Measurements from ENCODE around the gene CNTRL. TPM values are rescaled to one million over a fixed set of nuclear protein-coding genes. Genes with fewer than 3 reads are reported as not detected.

Gene CNTRL
- total RNA-seq, 4 donors from 2014 or later, result 23.4 to 32.7 (median 31.0) TPM

DNA sequence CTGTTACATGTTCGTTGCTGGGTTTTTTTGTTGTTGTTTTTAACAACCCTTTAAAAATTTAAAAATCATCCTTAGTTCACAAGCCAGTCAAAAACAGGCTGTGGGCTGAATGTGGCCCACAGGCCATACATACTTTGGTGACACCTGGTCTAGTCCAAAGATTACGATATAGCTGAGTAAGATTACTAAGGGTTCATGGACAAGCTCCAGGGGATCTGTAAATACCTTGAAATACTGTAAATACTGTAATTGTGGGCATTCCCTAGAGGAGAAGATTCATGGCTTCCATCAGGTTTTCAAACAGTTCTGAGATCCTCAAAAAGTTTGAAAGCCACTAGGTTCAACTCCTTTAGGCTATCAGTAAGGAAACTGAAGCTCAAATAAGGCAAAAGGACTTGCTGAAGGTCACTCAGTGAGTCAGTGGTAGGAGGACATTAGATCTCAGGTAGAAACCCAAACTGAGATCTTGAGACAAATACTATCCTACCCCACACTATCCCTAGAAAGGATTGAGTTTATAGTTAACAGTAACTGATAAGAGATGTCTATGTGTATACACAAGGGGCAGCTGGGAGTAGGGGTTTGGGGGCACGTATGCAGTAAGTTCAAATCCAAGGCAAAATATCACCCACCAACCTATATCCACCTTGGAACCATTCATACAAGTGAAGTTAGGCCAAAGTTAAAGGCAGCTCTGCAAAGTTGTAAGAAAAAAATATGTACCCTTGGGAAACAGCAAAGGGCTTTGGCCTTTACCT is 109.1 kb downstream of the CNTRL start:
- H3K4me3 ChIP-seq, result no peak overlapping the region
- no peaks in the 10 kb centered on the region for H3K9me3 ChIP-seq
- WGBS, 2 donors, result 70 to 72% methylated on average over 3 of the region's 3 CpGs
- no peak overlapping the region for H3K27ac ChIP-seq
- TF ChIP-seq POLR2A (IDR thresholded peaks at IDR 0.05), result no peak
- TF ChIP-seq, protein P1, sequence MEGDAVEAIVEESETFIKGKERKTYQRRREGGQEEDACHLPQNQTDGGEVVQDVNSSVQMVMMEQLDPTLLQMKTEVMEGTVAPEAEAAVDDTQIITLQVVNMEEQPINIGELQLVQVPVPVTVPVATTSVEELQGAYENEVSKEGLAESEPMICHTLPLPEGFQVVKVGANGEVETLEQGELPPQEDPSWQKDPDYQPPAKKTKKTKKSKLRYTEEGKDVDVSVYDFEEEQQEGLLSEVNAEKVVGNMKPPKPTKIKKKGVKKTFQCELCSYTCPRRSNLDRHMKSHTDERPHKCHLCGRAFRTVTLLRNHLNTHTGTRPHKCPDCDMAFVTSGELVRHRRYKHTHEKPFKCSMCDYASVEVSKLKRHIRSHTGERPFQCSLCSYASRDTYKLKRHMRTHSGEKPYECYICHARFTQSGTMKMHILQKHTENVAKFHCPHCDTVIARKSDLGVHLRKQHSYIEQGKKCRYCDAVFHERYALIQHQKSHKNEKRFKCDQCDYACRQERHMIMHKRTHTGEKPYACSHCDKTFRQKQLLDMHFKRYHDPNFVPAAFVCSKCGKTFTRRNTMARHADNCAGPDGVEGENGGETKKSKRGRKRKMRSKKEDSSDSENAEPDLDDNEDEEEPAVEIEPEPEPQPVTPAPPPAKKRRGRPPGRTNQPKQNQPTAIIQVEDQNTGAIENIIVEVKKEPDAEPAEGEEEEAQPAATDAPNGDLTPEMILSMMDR (IDR thresholded peaks at IDR 0.05), result no peak
- peaks cover 0 to 64% (median 10%) of the 10 kb centered on the region in 4 donors for H3K4me1 ChIP-seq
- no peaks in the 10 kb centered on the region for H3K27me3 ChIP-seq
- peaks cover 0 to 39% (median 2%) of the 10 kb centered on the region in 3 donors for H3K36me3 ChIP-seq
- DNase-seq (ENCODE audit: low spot score in 2 of 2), result no peak

DNA sequence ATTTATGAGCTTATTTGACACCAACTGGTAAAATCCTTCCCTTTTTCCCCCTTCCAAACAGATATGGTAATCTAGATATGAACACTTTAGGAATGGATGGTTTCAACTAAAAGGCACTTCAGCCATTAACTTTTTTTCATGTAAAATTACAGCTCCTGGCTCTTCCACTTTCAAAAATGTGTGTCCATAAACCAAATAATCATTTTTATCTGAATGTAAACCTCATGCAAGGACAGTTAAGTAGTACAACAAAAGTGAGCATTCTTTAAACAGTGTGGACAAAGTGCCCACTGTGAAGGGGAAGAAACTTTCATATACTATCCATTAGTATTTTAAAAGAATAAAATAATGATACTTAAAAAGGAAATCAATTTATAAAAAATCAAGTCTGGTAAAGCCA is 109.7 kb downstream of the CNTRL start:
- peaks cover 0 to 34% (median 2%) of the 10 kb centered on the region in 3 donors for H3K36me3 ChIP-seq
- H3K4me1 ChIP-seq, result peaks cover 0 to 68% (median 10%) of the 10 kb centered on the region in 4 donors

DNA sequence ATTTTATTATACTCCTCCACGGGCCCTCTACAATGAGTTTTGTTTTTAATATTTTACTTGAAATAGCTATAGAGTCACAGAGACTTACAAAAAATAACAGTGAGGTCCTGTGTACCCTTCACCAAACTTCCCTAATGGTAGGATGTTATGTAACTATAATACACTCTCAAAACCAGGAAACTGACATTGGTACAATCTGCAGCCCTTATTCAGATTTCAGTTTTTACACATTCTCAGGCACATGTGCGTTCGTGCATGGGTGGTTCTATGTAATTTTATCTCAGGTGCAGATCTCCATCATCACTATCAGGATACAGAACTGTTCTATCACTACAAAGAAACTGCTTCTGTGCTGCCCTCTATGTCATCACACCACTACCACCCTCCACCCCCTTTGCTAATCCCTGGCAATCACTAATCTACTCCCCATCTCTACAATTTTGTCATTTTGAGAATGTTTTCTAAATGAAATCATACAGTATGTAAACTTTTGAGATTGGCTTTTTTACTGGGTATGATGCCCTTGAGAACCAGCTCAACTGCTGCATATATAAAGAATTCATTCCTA is 110.5 kb downstream of the CNTRL start:
- WGBS, 2 donors, result 67 to 73% methylated on average over 3 of the region's 3 CpGs
- Histone ChIP-seq H3K4me3 (no peak overlapping the region), H3K36me3 (peaks cover 0 to 34% (median 2%) of the 10 kb centered on the region in 3 donors), H3K4me1 (peaks cover 0 to 71% (median 10%) of the 10 kb centered on the region in 4 donors), H3K27ac (no peak overlapping the region), H3K9me3 (no peaks in the 10 kb centered on the region), H3K27me3 (no peaks in the 10 kb centered on the region)
- DNase-seq (ENCODE audit: low spot score in 2 of 2), result no peak
- TF ChIP-seq POLR2A (IDR thresholded peaks at IDR 0.05) (no peak), EP300 (IDR thresholded peaks at IDR 0.05) (no peak)
- TF ChIP-seq, protein P1 (IDR thresholded peaks at IDR 0.05), result no peak

More for the DNA sequence above, 109.7 kb downstream of the CNTRL start:
- Histone ChIP-seq H3K9me3 (no peaks in the 10 kb centered on the region), H3K27me3 (no peaks in the 10 kb centered on the region), H3K4me3 (no peak overlapping the region), H3K27ac (no peak overlapping the region)
- no peak for DNase-seq (ENCODE audit: low spot score in 2 of 2)
- TF ChIP-seq, protein P1 (IDR thresholded peaks at IDR 0.05), result no peak
- no peak for TF ChIP-seq EP300 (IDR thresholded peaks at IDR 0.05)
- no peak for TF ChIP-seq POLR2A (IDR thresholded peaks at IDR 0.05)

DNA sequence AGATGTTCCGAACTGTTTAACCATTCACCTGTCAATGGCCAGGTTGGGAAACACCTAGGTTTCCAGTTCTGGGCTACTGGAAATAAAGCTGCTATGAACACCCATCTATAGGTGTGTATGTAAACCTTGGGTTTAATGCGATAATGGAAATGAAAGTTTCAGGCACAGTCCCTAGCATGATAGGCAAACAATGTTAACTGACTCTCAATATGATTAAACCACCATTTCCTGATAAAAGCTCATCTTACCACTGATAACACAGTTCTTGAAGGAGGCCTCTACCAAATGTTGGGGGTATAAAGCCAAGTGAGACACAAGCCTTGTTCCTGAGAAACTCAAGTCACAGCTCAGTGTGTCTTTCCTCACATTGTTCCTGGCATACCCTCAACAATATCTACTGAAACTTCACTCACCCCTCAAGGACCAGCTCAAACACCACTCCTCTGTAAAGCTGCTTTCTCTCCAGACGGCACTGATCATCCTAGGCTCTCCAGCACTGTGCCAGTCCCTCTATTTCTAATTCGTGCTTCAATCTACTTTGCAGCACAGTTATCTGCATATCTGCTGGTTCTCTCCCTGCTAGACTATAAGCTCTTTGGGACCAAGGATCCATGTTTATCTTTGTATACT is 111.1 kb downstream of the CNTRL start:
- Histone ChIP-seq H3K9me3 (no peaks in the 10 kb centered on the region), H3K27ac (no peak overlapping the region), H3K36me3 (peaks cover 0 to 31% (median 2%) of the 10 kb centered on the region in 3 donors), H3K4me3 (no peak overlapping the region), H3K4me1 (peaks cover 0 to 71% (median 9%) of the 10 kb centered on the region in 4 donors), H3K27me3 (no peaks in the 10 kb centered on the region)
- TF ChIP-seq EP300 (IDR thresholded peaks at IDR 0.05), result no peak
- WGBS, 2 donors, result 89 to 90% methylated on average over 4 of the region's 4 CpGs
- DNase-seq (ENCODE audit: low spot score in 2 of 2), result no peak

DNA sequence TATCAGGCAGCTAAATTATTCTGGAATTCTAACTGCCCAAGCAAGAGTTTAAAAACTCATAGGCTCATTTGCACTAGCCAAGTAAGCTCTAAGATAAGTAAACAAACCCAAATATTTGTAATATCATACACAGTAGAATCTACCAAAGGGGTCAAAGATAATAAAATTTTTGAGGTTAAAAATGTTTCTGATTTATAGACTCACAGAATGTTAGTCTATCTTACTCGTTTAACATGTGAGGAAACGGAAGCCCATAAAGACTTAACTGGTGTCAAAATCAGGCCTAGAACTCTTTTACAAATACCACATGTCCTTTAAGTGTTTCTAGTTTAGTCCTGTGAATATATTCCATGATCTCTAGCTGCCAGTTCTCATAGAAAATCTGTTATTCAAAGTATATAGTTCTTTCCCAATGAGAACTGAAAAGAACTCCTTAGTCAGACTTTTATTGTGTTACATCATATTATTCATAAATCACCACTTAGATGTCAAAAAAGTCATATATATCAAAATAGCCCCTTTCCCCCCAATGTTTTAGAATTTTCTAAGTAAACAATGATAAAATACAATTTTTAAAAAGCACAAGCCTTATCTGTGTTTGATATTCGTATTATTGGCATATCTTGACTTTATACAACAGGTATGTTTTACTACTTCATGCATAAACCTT is 113.0 kb downstream of the CNTRL start:
- no peak for DNase-seq (ENCODE audit: low spot score in 2 of 2)
- no peak overlapping the region for H3K4me3 ChIP-seq
- no peaks in the 10 kb centered on the region for H3K9me3 ChIP-seq
- peaks cover 0 to 80% (median 17%) of the 10 kb centered on the region in 4 donors for H3K4me1 ChIP-seq
- 64 to 68% methylated on average over 3 of the region's 3 CpGs for WGBS, 2 donors
- no peak for TF ChIP-seq EP300 (IDR thresholded peaks at IDR 0.05)
- TF ChIP-seq, protein P1 (IDR thresholded peaks at IDR 0.05), result no peak
- no peak for TF ChIP-seq POLR2A (IDR thresholded peaks at IDR 0.05)
- no peak overlapping the region for H3K27ac ChIP-seq
- peaks cover 0 to 13% (median 0%) of the 10 kb centered on the region in 3 donors for H3K36me3 ChIP-seq
- no peaks in the 10 kb centered on the region for H3K27me3 ChIP-seq

Data from tibial nerve (tissue), 4 donors.